ENCODE measurements around the gene PTPRD. TPM values are rescaled to one million over a fixed set of nuclear protein-coding genes. Genes with fewer than 3 reads are reported as not detected.

Gene PTPRD
- total and polyA plus RNA-seq, 10 donors = 0.08 to 11.7 (median 2.9) TPM

GRCh38 chr9:8659108-8659507, 1953.7 kb downstream of the PTPRD start:
- H3K4me3 ChIP-seq = no peak overlapping the region
- H3K36me3 ChIP-seq = no peaks in the 10 kb centered on the region
- no peak for TF ChIP-seq POLR2AphosphoS5 (IDR thresholded peaks at IDR 0.05)
- TF ChIP-seq POLR2A (IDR thresholded peaks at IDR 0.05) = no peak
- no peak for TF ChIP-seq CTCF (IDR thresholded peaks at IDR 0.05 in 8 of 11, conservative IDR thresholded peaks at IDR 0.05 in 3 of 11)
- no peaks in the 10 kb centered on the region for H3K9me3 ChIP-seq
- DNase-seq = no peak
- H3K4me1 ChIP-seq = peaks cover 0 to 5% (median 0%) of the 10 kb centered on the region in 6 donors
- no peaks in the 10 kb centered on the region for H3K27me3 ChIP-seq (replicated peaks in 1 of 7)
- intact Hi-C loops (cut with DNase I; ENCODE audit: low total_unique reads) = no loop called here
- H3K27ac ChIP-seq = no peak overlapping the region

GRCh38 chr9:8655071-8655470, 1957.7 kb downstream of the PTPRD start:
- no peaks in the 10 kb centered on the region for H3K36me3 ChIP-seq
- H3K27ac ChIP-seq = no peak overlapping the region
- H3K4me1 ChIP-seq = peaks cover 0 to 2% (median 0%) of the 10 kb centered on the region in 6 donors
- TF ChIP-seq CTCF (IDR thresholded peaks at IDR 0.05 in 8 of 11, conservative IDR thresholded peaks at IDR 0.05 in 3 of 11) (no peak), POLR2A (IDR thresholded peaks at IDR 0.05) (no peak), POLR2AphosphoS5 (IDR thresholded peaks at IDR 0.05) (no peak)
- no peaks in the 10 kb centered on the region for H3K9me3 ChIP-seq
- DNase-seq = no peak
- no peaks in the 10 kb centered on the region for H3K27me3 ChIP-seq (replicated peaks in 1 of 7)
- intact Hi-C loops (cut with DNase I; ENCODE audit: low total_unique reads) = no loop called here
- H3K4me3 ChIP-seq = no peak overlapping the region
- WGBS, 5 donors = 50 to 67% (median 60%) methylated on average over 2 of the region's 2 CpGs

GRCh38 chr9:8653855-8654254, 1958.9 kb downstream of the PTPRD start:
- Histone ChIP-seq H3K4me1 (peaks cover 0 to 4% (median 0%) of the 10 kb centered on the region in 6 donors), H3K27ac (no peak overlapping the region), H3K27me3 (replicated peaks in 1 of 7) (no peaks in the 10 kb centered on the region), H3K36me3 (no peaks in the 10 kb centered on the region), H3K4me3 (no peak overlapping the region), H3K9me3 (no peaks in the 10 kb centered on the region)
- intact Hi-C loops (cut with DNase I; ENCODE audit: low total_unique reads) = no loop called here
- TF ChIP-seq CTCF (IDR thresholded peaks at IDR 0.05 in 8 of 11, conservative IDR thresholded peaks at IDR 0.05 in 3 of 11) (no peak), POLR2A (IDR thresholded peaks at IDR 0.05) (no peak), POLR2AphosphoS5 (IDR thresholded peaks at IDR 0.05) (no peak)
- 52 to 83% (median 75%) methylated on average over 1 of the region's 1 CpG for WGBS, 5 donors
- DNase-seq = no peak

- WGBS, 5 donors = 88 to 97% (median 94%) methylated on average over 2 of the region's 2 CpGs
- Histone ChIP-seq H3K9me3 (no peaks in the 10 kb centered on the region), H3K36me3 (no peaks in the 10 kb centered on the region), H3K4me3 (no peak overlapping the region), H3K4me1 (peaks cover 0 to 5% (median 0%) of the 10 kb centered on the region in 6 donors), H3K27me3 (replicated peaks in 1 of 7) (no peaks in the 10 kb centered on the region), H3K27ac (no peak overlapping the region)
- DNase-seq = no peak
- intact Hi-C loops (cut with DNase I; ENCODE audit: low total_unique reads) = no loop called here
- no peak for TF ChIP-seq POLR2A (IDR thresholded peaks at IDR 0.05)
- TF ChIP-seq CTCF (IDR thresholded peaks at IDR 0.05 in 8 of 11, conservative IDR thresholded peaks at IDR 0.05 in 3 of 11) = no peak
- TF ChIP-seq POLR2AphosphoS5 (IDR thresholded peaks at IDR 0.05) = no peak
Observed at GRCh38 chr9:8653111-8653510, 1959.7 kb downstream of the PTPRD start.
